ENCODE data around the gene INPP5K. TPM values are rescaled to one million over a fixed set of nuclear protein-coding genes. Genes with fewer than 3 reads are reported as not detected.

INPP5K gene
- total RNA-seq, 1 donor = 58.2 TPM

DNA sequence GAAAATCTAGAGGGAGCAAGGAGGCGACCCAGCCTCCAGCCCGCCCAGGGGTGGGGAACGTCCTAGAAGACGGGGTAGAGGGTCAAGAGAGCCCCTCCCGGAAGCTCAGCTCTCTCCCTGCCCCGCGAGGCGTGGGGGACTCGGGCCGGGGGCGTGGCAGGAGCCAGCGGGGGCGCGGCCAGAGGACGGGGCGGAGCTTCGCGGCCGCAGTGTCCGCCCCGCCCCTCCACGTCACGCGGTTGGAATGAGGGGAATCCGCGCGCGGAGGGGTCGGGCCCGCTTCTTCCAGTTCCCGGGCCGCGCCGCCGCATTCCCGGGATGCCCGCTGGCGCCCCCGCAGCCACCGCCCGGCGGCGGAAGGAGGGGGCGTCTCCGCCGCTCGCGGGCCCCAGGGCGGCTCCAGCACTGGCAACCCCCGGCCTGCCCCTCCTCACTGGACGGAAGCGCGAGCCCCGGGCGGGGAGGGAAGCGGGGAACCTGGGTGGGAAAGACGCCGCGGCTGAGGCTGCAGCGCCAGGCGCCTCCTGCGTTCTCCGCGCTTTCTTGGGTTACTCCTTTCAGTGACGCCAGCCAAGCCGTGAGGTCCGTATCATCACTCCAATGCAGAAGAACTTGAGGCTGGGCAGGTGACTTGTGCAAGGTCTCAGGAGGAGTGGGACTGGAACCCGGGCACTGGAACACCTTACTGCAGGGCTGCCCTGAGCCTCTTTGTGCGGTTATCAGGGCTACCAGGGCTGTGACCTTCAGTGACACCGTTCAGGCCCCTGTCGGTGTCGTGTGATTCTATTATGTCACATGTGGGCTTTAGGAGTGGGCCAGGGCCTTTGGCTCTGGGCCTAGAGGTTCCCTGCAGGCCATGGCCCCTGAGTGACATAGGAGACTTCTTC, 28.2 kb downstream of the INPP5K start:
- peak; percentile 55 to 62 (median 56) for DNase-seq (ENCODE audit: low read depth in 2 of 3, low spot score in 2 of 3)

DNA sequence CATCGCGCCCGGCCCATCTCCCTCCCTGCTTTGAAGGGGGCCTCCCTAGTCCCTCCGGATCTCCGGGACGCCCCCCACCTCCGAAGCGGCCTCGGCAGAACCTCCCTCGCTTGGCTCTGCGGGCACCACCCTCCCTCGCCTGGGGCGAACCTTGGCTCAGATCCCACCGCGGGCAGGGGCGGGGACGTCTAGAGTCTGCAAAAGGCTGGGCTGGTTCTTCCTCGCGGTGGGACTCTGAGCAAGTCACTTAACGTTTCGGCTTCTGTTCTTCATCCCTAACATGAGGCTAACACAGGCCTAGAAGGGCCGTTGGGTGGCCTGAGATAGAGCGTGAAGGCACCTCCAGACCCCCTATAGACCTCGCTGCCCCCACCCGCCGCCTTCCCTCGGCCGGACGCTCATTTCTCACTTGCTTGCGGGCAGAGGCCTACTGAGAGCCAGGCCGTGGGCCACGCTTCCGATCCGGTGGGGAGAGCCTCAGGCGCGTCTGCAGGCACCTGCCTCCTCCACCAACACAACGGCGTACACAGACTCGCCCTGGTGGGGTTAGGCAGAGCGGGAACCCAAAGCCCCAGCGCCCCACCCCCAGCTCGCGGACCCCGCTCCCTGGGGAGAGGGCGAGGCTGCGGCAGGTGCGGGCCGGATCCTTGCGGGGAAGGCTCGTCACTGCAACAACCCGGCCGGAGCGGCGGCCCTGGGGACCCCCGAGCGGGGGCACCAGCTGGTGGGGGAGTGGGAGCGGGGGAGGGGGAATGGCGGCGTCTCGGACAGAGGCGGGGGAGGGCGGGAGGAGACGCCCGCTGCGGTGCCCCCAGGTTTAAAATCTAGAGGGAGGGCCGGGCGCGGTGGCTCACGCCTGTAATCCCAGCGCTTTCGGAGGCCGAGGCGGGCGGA, 29.4 kb downstream of the INPP5K start:
- peak; percentile 55 to 70 (median 69) for DNase-seq (ENCODE audit: low read depth in 2 of 3, low spot score in 2 of 3)

DNA sequence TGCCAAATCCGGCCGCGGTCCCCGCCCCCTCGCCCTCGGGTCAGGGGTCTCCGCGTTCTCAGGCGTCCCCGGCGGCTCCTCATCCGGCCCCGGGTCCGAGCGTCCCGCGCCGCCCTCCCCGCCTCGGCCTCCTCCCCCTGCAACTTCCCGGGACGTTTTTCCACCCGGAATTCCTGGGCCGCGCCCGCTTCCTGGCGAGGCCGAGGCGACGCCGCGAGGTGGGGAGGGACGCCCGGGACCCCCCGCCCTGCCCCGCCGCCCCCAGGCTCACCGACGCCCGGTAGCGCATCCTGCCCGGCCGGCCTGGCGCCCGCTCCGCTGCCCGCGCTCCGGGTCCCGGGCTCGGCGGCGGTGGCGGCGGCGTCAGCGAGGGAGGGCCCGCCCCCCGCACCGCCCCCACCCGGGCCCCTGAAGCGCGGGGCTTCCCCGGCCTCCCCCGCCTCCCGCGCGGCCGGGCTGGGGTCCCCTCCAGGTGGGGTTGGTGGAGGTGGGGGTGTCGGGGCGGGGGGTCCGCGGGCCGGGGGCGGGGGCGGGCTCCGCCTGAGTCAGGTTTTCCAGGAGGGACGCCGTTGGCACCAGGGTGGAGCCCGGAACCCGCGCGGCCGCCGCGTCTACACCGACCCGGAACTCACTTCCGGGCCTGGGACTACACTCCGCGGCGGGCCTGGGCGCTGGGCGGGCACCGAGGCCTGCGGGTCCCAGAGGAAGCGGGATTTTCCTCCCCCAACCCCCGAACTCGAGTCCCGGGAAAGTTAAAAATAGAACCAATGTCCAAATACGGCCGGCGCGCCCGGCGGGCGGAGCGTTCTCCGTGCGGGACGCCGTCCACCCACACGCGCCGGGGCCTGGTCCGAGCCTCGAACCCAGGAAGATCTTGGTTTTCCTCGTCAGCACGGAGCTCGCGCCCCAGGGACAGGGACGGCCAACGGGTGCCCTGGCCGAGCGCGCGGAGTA, 30.7 kb downstream of the INPP5K start:
- DNase-seq (ENCODE audit: low read depth in 2 of 3, low spot score in 2 of 3) = no peak

DNA sequence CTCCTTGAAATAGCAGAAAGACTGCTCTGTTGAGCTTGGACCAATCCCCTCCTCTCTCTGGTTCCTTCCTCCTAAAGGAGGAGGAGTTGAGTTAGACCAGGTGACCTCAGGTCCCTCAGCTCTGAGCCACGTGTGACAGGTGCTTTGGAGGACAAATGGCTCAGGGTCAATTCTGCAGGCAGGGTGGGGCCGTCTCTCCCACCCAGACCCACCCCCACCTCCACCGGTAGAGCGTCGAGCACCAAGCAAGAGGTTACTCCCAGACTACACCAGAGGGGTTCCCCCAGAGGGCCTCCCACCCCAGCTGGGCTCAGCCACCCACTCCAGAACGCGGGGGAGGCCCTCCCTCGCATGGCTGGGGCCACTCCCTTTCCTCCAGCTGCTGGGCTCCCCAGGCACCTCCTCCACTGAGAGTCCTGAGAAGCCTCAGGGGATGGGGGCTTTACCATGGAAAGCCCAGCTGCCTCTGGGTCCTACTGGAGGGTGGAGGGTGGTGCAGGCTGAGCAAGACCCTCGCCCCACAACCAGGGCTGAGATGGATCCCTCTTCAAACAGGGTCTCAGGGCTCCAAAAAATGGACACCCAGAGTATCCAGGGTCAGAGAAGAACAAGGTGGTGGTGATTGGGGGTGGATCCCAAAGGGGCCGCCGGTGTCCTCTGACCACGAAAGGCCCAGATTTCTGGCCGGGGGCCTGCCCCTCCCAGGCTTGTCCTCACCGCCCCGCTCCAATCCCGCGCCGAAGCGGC, 31.6 kb downstream of the INPP5K start:
- peak in 2 of 3 donors; percentile 69 to 71 for DNase-seq (ENCODE audit: low read depth in 2 of 3, low spot score in 2 of 3)

DNA sequence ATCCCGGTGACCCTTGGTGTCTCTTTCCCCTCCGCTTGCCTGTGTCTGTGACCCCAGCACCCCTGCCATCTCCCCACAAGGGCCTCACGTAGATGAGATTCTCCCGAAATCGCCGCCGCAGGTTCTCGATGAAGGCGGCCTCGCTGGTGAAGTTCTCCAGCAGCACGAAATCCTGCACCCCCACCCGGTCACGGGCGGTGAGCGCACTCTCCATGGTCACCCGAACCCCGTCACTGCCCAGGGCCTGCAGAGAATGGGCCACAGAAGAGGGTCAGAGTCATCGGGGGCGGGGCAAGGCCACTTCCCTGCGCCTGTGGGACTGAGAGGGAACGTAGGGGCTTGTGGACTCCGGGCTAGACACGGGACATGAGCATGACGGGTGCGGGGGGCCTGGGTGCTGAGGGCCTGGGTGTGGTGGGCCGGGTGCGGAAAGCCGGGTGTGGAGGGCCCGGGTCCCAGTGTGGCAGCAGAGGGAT, 32.3 kb downstream of the INPP5K start:
- DNase-seq (ENCODE audit: low read depth in 2 of 3, low spot score in 2 of 3) = no peak

DNA sequence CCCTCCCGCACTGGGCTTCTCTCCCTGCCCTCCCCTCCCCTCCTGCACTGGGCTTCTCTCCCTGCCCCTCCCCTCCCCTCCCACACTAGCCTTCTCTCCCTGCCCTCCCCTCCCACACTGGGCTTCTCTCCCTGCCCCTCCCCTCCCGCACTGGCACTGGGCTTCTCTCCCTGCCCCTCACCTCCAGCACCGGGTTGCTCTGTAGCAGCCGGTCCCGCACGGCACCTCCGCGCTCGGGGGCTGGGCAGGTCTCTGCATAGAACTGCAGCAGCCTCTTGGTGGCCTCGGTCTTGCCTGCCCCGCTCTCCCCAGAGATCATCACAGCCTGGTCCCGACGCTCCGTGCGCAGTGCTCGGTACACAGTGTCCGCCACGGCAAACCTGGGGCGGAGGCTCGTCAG, 33.7 kb downstream of the INPP5K start:
- no peak for DNase-seq (ENCODE audit: low read depth in 2 of 3, low spot score in 2 of 3)

DNA sequence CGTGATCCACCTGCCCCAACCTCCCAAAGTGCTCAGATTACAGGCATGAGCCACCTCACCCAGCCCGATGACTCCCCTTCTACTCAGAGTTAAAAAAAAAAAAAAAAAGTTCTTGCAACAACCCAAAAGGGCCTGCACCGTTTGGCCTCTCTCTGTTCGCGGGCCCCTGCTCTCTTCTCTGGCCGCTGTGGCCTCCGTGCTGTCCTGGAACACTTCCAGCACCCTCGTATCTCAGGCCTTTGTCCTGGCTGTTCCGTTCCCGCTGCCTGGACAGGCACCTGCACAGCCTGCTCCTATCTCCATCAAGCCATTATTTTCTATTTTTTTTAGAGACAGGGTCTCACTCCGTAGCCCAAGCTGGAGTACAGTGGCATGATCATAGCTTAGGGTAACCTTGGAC, 34.7 kb downstream of the INPP5K start:
- DNase-seq (ENCODE audit: low read depth in 2 of 3, low spot score in 2 of 3) = no peak

DNA sequence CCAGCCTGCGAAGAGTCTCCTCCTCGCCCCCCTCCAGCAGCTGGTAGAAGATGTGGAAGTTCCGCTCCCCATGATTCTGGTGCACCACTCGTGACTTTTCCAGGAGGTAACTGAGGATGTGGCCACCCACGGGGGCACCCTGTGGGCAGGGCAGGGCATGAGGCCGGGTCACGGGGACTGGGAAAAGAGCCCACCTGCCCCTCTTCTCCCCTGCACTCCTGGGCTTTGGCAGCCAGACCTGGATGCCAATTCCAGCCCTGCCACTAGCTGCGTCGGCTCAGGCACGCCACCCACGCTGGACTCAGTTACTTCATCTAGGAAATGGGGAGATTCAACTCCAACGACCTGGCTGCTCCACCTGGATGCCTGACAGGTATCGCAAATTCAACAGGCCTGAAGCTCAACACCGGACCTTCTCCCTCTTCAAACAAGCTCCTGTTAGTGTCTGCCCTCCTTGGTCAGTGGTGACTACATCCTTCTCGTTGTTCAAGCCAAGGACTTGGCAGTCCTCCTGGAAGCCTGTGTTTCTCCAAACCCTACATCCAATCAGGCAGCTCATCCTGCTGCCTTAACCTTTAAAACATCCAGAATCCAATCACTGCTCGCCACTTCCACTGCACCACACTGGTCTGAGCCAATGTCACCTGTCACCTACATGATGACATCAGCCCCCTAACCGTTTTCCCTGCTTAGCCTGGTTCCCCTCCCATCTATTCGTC, 35.5 kb downstream of the INPP5K start:
- no peak for DNase-seq (ENCODE audit: low read depth in 2 of 3, low spot score in 2 of 3)

DNA sequence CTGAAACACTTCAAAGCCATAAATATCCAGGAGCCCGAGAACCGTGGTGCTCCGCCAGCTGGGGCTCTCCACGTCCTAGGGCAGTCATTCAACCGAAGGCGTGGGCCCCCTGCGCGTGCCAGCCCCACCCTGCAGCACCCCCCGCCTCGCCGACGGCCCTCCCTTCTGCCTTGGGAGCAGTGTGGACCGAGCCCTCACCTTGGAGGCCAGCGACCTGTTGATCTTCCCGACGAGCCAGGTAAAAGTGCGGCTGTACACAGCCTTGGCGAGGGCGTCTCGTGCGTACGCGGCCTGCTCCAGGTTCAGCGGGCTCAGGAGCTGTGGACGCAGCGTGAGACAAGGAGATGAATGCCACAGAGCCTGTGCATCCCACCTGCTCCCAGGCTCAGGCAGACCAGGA, 38.0 kb downstream of the INPP5K start:
- no peak for DNase-seq (ENCODE audit: low read depth in 2 of 3, low spot score in 2 of 3)

DNA sequence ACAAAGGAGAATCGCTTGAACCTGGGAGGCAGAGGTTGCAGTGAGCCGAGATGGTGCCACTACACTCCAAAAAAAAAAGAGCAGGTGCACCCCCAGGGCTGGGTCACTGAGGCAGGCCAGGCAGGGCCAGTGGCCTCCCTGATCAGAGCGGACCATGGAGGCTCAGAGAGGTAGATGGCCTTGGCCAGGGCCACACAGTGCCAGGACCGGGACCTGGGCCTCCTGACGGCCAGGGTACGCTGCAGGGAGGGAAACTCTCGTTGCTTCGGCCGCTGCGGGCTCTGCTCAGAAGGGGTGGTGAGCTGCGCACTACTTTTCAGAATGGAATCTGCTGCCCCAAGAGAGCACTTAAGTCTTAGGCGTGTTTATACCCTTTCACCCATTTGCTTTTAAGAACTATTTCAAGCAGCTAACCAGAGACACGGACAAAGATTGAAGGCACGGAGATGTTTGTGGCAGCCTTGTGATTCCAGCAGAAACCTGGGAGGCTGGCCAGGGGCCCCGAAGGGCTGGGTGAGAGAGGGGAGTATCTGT, 41.0 kb downstream of the INPP5K start:
- DNase-seq (ENCODE audit: low read depth in 2 of 3, low spot score in 2 of 3) = no peak

DNA sequence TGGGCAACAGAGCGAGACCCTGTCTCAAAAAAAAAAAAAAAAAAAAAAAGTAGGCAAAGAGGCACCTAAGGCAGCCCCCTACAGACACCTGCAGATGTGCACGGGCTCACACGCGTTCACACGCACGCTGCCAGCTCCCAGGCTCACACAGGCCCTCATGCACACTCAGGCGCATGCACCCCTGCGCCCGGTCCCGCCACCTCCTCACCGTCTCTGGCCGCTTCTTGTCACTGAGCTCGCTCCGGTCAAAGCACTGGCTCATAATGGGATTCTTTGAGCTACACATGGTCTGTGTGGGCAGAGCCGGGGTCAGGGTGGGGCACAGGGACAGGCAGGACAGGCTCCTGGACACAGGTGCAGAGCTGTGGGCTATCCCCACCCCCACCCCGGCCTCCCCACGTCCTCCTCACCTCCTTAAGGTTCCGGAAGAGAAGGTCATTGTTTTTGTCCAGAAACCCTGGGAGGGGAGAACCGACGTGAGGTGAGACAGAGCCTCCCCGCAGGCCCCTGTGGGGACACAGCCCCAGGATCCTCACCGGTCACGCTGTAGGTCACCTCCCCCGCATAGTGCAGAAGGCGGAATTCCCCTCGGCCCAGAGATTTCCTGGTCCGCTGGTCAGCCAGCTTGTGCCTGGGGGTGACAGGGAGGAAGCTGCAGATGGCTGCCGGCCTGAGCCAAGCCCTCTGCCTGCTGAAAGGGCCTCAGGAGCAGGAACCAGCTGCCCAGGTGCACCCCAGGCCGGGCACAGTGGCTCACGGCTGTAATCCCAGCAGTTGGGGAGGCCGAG, 41.8 kb downstream of the INPP5K start:
- DNase-seq (ENCODE audit: low read depth in 2 of 3, low spot score in 2 of 3) = no peak

DNA sequence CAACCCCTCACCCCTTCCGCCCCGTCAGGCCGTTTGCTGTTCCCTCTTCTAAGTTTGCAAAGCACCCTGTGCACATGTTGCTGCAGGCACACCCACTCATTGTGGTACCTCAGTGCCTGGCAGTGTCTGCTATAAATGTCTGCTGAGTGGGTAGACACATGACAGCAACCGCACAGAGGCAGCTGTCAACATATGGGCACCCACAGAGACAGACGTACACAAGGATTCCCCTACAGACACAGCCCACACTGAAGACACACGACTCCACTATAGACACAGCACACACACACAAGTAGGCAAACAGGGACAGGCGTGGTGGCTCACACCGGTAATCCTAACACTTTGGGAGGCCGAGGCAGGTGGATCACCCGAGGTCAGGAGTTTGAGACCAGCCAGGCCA, 42.6 kb downstream of the INPP5K start:
- DNase-seq (ENCODE audit: low read depth in 2 of 3, low spot score in 2 of 3) = no peak

DNA sequence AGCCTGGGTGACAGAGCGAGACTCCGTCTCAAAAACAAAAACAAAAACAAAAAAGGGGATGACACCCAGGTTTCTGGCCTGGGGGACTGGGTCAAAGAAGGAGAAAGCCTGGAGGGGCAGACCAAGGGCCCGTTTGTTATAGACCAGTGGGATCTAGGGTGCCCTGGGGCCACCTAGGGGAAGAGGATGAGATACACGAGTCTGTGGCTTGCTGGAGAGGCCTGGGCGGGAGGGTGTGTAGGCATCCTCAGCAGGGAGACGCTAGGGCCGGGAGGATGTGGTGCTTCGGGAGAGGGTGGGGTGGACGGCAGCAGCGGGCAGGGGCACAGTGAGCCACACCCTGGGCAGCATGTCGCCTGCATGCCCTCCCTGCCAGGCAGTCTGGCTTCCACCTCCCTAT, 43.2 kb downstream of the INPP5K start:
- DNase-seq (ENCODE audit: low read depth in 2 of 3, low spot score in 2 of 3) = peak in 1 of 3 donors; percentile 37

DNA sequence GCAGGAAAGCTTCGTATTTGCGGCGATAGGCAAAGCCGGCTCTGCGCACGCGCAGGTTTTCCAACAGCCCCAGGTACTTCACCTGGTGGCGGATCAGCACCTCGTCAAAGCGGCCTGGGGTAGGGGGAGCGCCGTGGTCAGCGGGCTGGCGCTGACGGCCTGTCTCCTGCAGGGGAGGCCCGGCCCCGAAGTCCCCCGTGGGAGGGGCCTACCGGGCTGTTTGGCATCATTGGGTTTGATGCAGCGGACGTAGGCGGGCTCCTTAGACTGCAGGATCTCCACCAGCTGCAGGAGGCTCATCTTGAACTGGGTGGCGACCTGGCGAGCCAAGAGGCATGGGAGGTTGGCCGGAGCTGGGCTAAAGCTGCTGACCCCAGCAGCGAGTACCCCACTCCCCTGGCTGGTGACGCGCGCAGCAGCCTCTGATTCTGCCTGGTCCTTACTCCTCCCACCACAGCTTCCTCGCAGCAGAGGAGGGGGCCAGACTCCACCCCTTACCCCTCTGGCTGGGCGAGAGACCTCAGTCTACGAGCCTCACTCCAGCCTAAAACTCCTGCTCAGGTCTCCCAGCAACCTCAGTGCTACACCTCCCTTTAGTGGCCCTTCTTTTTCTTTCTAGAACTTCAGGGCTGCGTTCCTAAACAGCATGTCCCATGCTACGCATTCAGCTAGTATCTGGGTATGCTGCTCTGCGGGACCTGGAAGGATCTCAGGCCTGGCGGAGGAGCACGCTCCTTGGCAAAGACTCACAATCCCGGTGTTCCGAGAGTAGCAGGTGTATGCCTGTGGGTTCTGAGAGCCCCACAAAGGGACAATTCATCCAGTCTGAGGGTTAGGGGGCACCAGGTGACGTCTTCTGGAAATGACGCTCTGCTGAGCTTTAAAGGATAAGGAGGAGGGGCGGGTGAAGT, 44.2 kb downstream of the INPP5K start:
- no peak for DNase-seq (ENCODE audit: low read depth in 2 of 3, low spot score in 2 of 3)

DNA sequence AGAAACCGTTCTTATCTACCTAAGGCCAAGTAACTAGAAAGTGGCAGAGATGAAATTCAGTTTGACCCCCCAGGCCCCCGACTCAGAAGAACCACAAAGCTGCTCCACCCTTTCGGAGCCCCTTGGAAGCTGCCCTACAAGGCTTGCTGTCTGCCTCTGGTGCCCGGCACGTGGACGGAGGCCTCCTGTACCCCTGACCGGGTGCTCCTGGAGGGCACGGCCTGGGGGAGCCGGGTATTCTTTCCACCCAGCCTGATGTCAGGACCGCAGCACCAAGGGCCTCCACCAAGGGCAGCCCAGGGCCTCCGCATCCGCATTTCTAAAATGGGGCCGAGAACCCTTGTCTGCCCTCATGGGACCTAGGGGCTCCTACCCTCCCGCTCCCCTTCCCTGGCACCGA, 44.9 kb downstream of the INPP5K start:
- DNase-seq (ENCODE audit: low read depth in 2 of 3, low spot score in 2 of 3) = no peak

DNA sequence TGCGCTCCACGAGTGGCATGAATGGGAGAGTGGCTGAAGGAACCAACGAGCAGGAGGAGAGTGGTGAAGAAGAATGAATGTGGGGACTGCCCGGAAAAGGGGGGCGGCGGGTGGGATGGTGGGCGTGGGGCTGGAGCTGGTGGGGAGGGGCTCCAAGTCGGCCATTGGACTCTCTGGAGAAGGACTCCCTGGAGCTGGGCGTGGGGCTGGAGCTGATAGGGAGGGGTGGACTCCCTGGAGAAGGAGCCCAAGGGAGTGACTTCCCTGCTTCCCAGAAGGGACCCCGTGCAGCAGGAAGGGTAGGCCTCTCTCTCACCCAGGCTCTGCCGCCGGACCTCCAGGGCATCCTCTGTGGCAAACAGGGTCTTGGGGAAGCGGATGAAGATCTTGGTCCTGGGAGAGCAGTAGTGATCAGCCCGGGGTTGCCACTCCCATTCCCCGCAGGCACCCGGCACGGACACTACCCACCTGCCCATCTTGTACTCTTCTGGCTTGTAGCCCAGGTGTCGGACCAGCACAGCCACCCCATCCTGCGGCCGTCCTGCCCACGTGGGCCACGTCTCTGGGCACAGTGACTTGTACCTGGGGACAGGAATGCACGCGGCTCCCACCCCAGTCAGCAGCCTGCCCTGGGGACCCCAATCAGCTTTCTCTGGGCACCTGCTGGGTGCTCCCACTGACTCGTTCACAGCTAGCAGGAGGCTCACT, 45.5 kb downstream of the INPP5K start:
- DNase-seq (ENCODE audit: low read depth in 2 of 3, low spot score in 2 of 3) = no peak

Data from hematopoietic multipotent progenitor cell (in vitro differentiated cells).